Left ventricle myocardium inferior (tissue), 1 donor: ENCODE measurements around the gene KNDC1. TPM values are rescaled to one million over a fixed set of nuclear protein-coding genes. Genes with fewer than 3 reads are reported as not detected.

Experiments
- DNase-seq: peaks from one replicate; pipeline ENCODE4 v3.0.0-alpha.2; 2020
- H3K27ac ChIP-seq: fragments of 200-600 bp; replicated peaks from 2 replicates; pipeline ENCODE4 v1.8.0; 2021
- H3K27me3 ChIP-seq: fragments of 200-600 bp; 2 replicates; pipeline ENCODE4 v1.8.0; 2021; ENCODE audit warnings: low read depth
- H3K36me3 ChIP-seq: fragments of 200-600 bp; 2 replicates; pipeline ENCODE4 v1.8.0; 2021
- H3K4me1 ChIP-seq: fragments of 200-600 bp; 2 replicates; pipeline ENCODE4 v1.8.0; 2021
- H3K4me3 ChIP-seq: fragments of 200-600 bp; 2 replicates; pipeline ENCODE4 v1.8.0; 2021; ENCODE audit warnings: mild to moderate bottlenecking, moderate library complexity
- H3K9me3 ChIP-seq: fragments of 200-600 bp; replicated peaks from 2 replicates; pipeline ENCODE4 v1.8.0; 2021
- CTCF ChIP-seq: fragments of 200-600 bp; IDR thresholded peaks from 2 replicates; pipeline ENCODE4 v1.8.0; 2021; ENCODE audit warnings: antibody characterized with exemption, mild to moderate bottlenecking, borderline replicate concordance
- intact Hi-C: fragments of 100-400 bp; cut with micrococcal nuclease; formaldehyde crosslinking; loops from one replicate; pipeline ENCODE4 v1.11.0; 2022
- total RNA-seq: library from RNA; stranded (reverse); fragmentation: NEBNext Ultra II Directional; extraction: Animal tissue kit (Norgen Biotek cat#: 25700); gene quantifications from one replicate; pipeline ENCODE4 v1.2.1, GENCODE V29; 2021
- donor health status: DM: no; HTN: yes; CAD: no; lungs with severe emphysema.

Gene KNDC1
- total RNA-seq, 1 donor from 2014 or later, result 0.11 TPM

DNA sequence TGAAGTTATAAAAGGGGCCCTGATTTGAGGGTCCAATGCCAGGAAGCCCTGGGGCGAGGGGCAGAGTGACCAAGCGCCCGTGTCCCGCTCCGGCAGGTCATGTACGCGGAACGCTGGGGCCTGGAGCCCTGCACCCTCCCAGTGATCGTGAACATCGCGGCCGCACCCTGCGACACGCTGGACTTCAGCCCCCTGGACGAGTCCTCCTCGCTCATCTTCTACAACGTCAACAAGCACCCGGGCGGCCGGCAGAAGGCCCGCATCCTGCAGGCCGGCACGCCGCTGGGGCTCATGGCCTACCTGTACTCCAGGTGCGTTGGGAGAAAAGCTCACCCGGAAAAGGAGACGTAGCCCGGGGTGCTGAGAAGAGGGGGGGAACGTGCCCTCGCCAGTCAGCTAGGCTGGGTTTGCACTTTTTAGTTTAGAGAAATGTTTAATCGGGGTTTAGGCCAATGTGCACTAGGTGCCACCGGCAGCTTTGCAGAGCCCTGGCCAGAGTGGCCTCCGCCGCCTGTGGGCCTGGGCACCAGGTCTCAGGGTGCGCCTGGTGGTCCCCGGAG lies 47.1 kb downstream of the KNDC1 start:
- intact Hi-C loops, result no loop called here
- no peak for DNase-seq

GRCh38 chr10:133207627-133208026 lies 47.6 kb downstream of the KNDC1 start:
- H3K36me3 ChIP-seq, result no peaks in the 10 kb centered on the region
- no peaks in the 10 kb centered on the region for H3K9me3 ChIP-seq
- no peak overlapping the region for H3K4me3 ChIP-seq
- DNase-seq, result no peak
- H3K4me1 ChIP-seq, result no peaks in the 10 kb centered on the region
- intact Hi-C loops, result no loop called here
- peaks cover 45% of the 10 kb centered on the region for H3K27me3 ChIP-seq
- TF ChIP-seq CTCF, result no peak
- no peak overlapping the region for H3K27ac ChIP-seq

More for the DNA sequence above, 47.1 kb downstream of the KNDC1 start:
- Histone ChIP-seq H3K9me3 (no peaks in the 10 kb centered on the region), H3K36me3 (no peaks in the 10 kb centered on the region), H3K27ac (no peak overlapping the region), H3K4me1 (no peaks in the 10 kb centered on the region), H3K4me3 (no peak overlapping the region), H3K27me3 (peaks cover 45% of the 10 kb centered on the region)
- no peak for TF ChIP-seq CTCF

- intact Hi-C loops, result no loop called here
- H3K36me3 ChIP-seq, result no peaks in the 10 kb centered on the region
Measured at GRCh38 chr10:133208466-133208865, 48.4 kb downstream of the KNDC1 start.

GRCh38 chr10:133209117-133209516 lies 49.1 kb downstream of the KNDC1 start:
- Histone ChIP-seq H3K4me1 (no peaks in the 10 kb centered on the region), H3K27me3 (peaks cover 58% of the 10 kb centered on the region), H3K36me3 (no peaks in the 10 kb centered on the region), H3K9me3 (no peaks in the 10 kb centered on the region), H3K4me3 (no peak overlapping the region), H3K27ac (no peak overlapping the region)
- no peak for TF ChIP-seq CTCF
- intact Hi-C loops, result no loop called here
- DNase-seq, result no peak

More at GRCh38 chr10:133208466-133208865, 48.4 kb downstream of the KNDC1 start:
- H3K4me3 ChIP-seq, result no peak overlapping the region
- H3K27ac ChIP-seq, result no peak overlapping the region
- H3K27me3 ChIP-seq, result peaks cover 52% of the 10 kb centered on the region
- no peak for TF ChIP-seq CTCF
- no peaks in the 10 kb centered on the region for H3K9me3 ChIP-seq
- H3K4me1 ChIP-seq, result no peaks in the 10 kb centered on the region
- no peak for DNase-seq

DNA sequence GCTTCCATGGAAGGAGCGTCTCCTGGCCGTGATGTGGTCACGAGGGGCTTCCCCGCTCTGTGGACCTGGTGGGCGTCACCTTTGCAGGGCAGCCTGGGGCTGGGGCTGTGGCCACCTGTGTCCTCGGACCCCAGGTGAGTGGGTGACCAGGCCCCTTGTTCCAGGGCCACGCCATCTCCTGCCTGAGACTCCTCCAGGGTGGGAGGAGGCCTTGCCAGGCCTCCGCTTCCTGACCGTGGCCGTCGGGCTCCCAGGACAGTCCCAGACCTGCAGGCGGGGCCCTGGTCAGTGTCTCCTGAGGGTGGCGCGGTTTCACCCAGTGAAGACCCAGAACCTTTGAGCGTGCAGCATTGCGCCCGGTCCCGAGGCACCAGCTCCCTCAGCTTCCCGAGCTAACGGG lies 49.6 kb downstream of the KNDC1 start:
- no peak for TF ChIP-seq CTCF
- Histone ChIP-seq H3K27me3 (peaks cover 63% of the 10 kb centered on the region), H3K9me3 (no peaks in the 10 kb centered on the region), H3K4me1 (no peaks in the 10 kb centered on the region), H3K4me3 (no peak overlapping the region), H3K27ac (no peak overlapping the region), H3K36me3 (no peaks in the 10 kb centered on the region)
- no peak for DNase-seq
- intact Hi-C loops, result no loop called here
